Neural progenitor cell (in vitro differentiated cells): ENCODE data around the gene OR3A3.

Experiments
- EZH2 ChIP-seq: fragments of 200-600 bp; sonication (generic); IDR thresholded peaks from 2 replicates; pipeline ENCODE4 v1.6.1; 2017; ENCODE audit warnings: antibody characterized with exemption, mild to moderate bottlenecking, moderate library complexity
- EZH2phosphoT487 ChIP-seq: fragments of 200-600 bp; sonication (generic); IDR thresholded peaks from 2 replicates; pipeline ENCODE4 v1.6.1; 2017; ENCODE audit warnings: antibody characterized with exemption
- TF ChIP-seq, protein P1 (sequence below): fragments of 200-600 bp; sonication (generic); IDR thresholded peaks from 2 replicates; pipeline ENCODE4 v1.5.1; 2017; ENCODE audit warnings: antibody characterized with exemption, mild to moderate bottlenecking

DNA sequence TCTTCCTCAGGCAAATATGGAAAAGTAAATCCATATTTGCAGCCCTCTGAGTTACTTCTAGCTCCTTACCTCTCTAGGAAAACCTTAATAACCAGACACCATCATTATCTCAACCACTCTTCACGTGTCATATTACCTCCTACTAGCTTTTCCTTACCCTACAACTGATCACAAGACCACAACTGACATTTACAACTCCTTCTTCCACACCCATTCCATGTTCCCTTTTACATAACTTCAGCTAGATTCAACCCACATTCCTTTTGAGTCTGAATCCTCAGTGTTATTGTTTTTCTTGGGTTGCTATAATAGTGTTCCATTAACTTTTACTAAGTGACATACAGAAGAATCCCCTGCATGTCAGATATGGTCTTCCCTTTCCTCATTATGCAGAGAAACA is 27.2 kb downstream of the OR3A3 start:
- TF ChIP-seq, protein P1, sequence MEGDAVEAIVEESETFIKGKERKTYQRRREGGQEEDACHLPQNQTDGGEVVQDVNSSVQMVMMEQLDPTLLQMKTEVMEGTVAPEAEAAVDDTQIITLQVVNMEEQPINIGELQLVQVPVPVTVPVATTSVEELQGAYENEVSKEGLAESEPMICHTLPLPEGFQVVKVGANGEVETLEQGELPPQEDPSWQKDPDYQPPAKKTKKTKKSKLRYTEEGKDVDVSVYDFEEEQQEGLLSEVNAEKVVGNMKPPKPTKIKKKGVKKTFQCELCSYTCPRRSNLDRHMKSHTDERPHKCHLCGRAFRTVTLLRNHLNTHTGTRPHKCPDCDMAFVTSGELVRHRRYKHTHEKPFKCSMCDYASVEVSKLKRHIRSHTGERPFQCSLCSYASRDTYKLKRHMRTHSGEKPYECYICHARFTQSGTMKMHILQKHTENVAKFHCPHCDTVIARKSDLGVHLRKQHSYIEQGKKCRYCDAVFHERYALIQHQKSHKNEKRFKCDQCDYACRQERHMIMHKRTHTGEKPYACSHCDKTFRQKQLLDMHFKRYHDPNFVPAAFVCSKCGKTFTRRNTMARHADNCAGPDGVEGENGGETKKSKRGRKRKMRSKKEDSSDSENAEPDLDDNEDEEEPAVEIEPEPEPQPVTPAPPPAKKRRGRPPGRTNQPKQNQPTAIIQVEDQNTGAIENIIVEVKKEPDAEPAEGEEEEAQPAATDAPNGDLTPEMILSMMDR, result no peak
- TF ChIP-seq EZH2 (no peak), EZH2phosphoT487 (no peak)
